B cell (primary cell): ENCODE measurements around the gene TOMM22. TPM values are rescaled to one million over a fixed set of nuclear protein-coding genes. Genes with fewer than 3 reads are reported as not detected.

ENCODE experiments used
- ATAC-seq: fragments of 200-7000 bp; cut with Tn5 transposase; one replicate; pipeline ENCODE4 v1.10.0; 2021; ENCODE audit warnings: low read depth, mild to moderate bottlenecking, moderate number of reproducible peaks, moderate library complexity
- CTCF ChIA-PET: fragments of 350-600 bp; sonication (Branson Sonifier 250); formaldehyde crosslinking; loops from one replicate; lab custom pipeline; 2021; ENCODE audit warnings: antibody characterized with exemption, inconsistent platforms; lab: Charles Lee
- POLR2A ChIA-PET: fragments of 350-600 bp; sonication (Branson Sonifier 250); formaldehyde crosslinking; loops from one replicate; lab custom pipeline; 2021; ENCODE audit warnings: antibody characterized with exemption; lab: Charles Lee
- DNase-seq: peaks from one replicate; pipeline ENCODE4 v3.0.0; 2013
- H2AFZ ChIP-seq: 2 replicates; pipeline ENCODE4 v1.6.1; 2012; ENCODE audit warnings: mild to moderate bottlenecking, low read depth, low read length; ENCODE audit not compliant: insufficient read depth, poor library complexity, severe bottlenecking
- H3K27ac ChIP-seq, 2 donors: 1 replicate in 1 of 2; 2 replicates in 1 of 2; pipeline ENCODE4 v1.5.1; 2012 to 2013; ENCODE audit warnings: low read length in 2 of 2, mild to moderate bottlenecking in 2 of 2, moderate library complexity in 1 of 2
- H3K27me3 ChIP-seq, 4 experiments: fragments of 200-600 bp in 1 of 4; sonication (generic) in 1 of 4; replicated peaks in 1 of 4; 1 replicate in 2 of 4; 2 replicates in 2 of 4; pipeline versions ENCODE4 v1.6.1 to v1.7.0; 2013 to 2016; ENCODE audit warnings: low read length in 3 of 4, mild to moderate bottlenecking in 2 of 4, mixed read lengths in 1 of 4, moderate library complexity in 1 of 4; ENCODE audit not compliant: insufficient read depth in 4 of 4, control insufficient read depth in 3 of 4; ENCODE audit errors: control extremely low read depth in 1 of 4
- H3K36me3 ChIP-seq, 2 experiments: replicated peaks in 1 of 2; 1 replicate in 1 of 2; 2 replicates in 1 of 2; pipeline versions ENCODE4 v1.6.1 to v1.7.1; 2013; ENCODE audit warnings: low read length in 1 of 2; ENCODE audit not compliant: insufficient read depth in 2 of 2, control insufficient read depth in 1 of 2; ENCODE audit errors: control extremely low read depth in 1 of 2, extremely low read depth in 1 of 2
- H3K4me1 ChIP-seq, 2 donors: fragments of 200-600 bp in 1 of 2; sonication (generic) in 1 of 2; 1 replicate in 1 of 2; 2 replicates in 1 of 2; pipeline versions ENCODE4 v1.5.1 to v1.6.1; 2013 to 2017; ENCODE audit warnings: low read length in 2 of 2; ENCODE audit not compliant: control insufficient read depth in 2 of 2, insufficient read depth in 2 of 2
- H3K4me2 ChIP-seq: replicated peaks from 2 replicates; pipeline ENCODE3; 2012; ENCODE audit warnings: mild to moderate bottlenecking, low read depth, low read length; ENCODE audit not compliant: poor library complexity, severe bottlenecking
- H3K4me3 ChIP-seq, 5 experiments: fragments of 200-600 bp in 1 of 5; sonication (generic) in 1 of 5; 1 replicate in 3 of 5; 2 replicates in 2 of 5; pipeline versions ENCODE4 v1.5.1 to v1.7.0; 2011 to 2016; ENCODE audit warnings: low read length in 4 of 5, mild to moderate bottlenecking in 4 of 5, low read depth in 2 of 5, control low read depth in 1 of 5, moderate library complexity in 1 of 5; ENCODE audit not compliant: insufficient read depth in 1 of 5; ENCODE audit errors: control extremely low read depth in 1 of 5, extremely low read depth in 1 of 5
- H3K79me2 ChIP-seq: fragments of 200-600 bp; sonication (generic); one replicate; pipeline ENCODE4 v1.6.0; 2016; ENCODE audit warnings: low read length; ENCODE audit not compliant: control insufficient read depth, insufficient read depth
- H3K9ac ChIP-seq: fragments of 200-600 bp; sonication (generic); 2 replicates; pipeline ENCODE4 v1.6.1; 2017; ENCODE audit warnings: mild to moderate bottlenecking, low read length, moderate library complexity
- H3K9me3 ChIP-seq, 3 donors: one replicate each; pipeline versions ENCODE4 v1.6.1 to v1.7.1; 2013; ENCODE audit warnings: low read length in 2 of 3; ENCODE audit not compliant: control insufficient read depth in 2 of 3, insufficient read depth in 1 of 3; ENCODE audit errors: control extremely low read depth in 1 of 3
- H4K20me1 ChIP-seq: 2 replicates; pipeline ENCODE4 v1.6.0; 2012; ENCODE audit warnings: mild to moderate bottlenecking, low read length; ENCODE audit not compliant: insufficient read depth, control insufficient read depth, poor library complexity, severe bottlenecking
- H3K27ac Mint-ChIP-seq: one replicate; pipeline ENCODE4 v1.8.0; 2021; ENCODE audit warnings: mixed read lengths
- H3K27me3 Mint-ChIP-seq: one replicate; pipeline ENCODE4 v1.8.0; 2021; ENCODE audit warnings: mixed read lengths
- H3K4me1 Mint-ChIP-seq: one replicate; pipeline ENCODE4 v1.8.0; 2021; ENCODE audit warnings: mixed read lengths
- H3K4me3 Mint-ChIP-seq: one replicate; pipeline ENCODE4 v1.8.0; 2021; ENCODE audit warnings: mixed read lengths
- H3K9me3 Mint-ChIP-seq: one replicate; pipeline ENCODE4 v1.8.0; 2022; ENCODE audit warnings: mixed read lengths; ENCODE audit not compliant: insufficient read depth
- EZH2 ChIP-seq: IDR thresholded peaks from 2 replicates; pipeline ENCODE4 v1.6.1; 2012; ENCODE audit warnings: borderline replicate concordance, low read depth, mild to moderate bottlenecking, moderate library complexity, low read length; ENCODE audit not compliant: insufficient read depth, poor library complexity, severe bottlenecking
- WGBS: methylation state at CpG from one replicate; pipeline ENCODE4 v1.1.5; 2013; ENCODE audit warnings: missing lambda C conversion rate; ENCODE audit not compliant: insufficient coverage; 5-methylcytosine and 5-hydroxymethylcytosine counted together
- intact Hi-C: fragments of 100-400 bp; cut with micrococcal nuclease; formaldehyde crosslinking; loops from one replicate; pipeline ENCODE4 v1.10.0; 2022
- polyA plus RNA-seq: library from polyadenylated mRNA; depleted of rRNA; stranded (reverse); fragments of >200 nt; gene quantifications from 2 replicates; pipeline ENCODE4 v1.2.3, GENCODE V29; 2012
- total RNA-seq, 2 donors: library from RNA; stranded (reverse); fragments of 120-200 nt in 1 of 2; gene quantifications; 1 replicate in 1 of 2; 2 replicates in 1 of 2; pipeline versions ENCODE4 v1.2.3 to v1.2.4, GENCODE V29; 2013 to 2022
- TF ChIP-seq, protein P1 (sequence below): fragments of 200-600 bp; IDR thresholded peaks from one replicate; pipeline ENCODE4 v1.8.0; 2022; ENCODE audit warnings: antibody characterized with exemption, mild to moderate bottlenecking

The TOMM22 gene
- total and polyA plus RNA-seq, 2 donors (not counting 1 experiment from before 2014, with no cell fraction given) = 21.5 to 47.6 TPM

DNA sequence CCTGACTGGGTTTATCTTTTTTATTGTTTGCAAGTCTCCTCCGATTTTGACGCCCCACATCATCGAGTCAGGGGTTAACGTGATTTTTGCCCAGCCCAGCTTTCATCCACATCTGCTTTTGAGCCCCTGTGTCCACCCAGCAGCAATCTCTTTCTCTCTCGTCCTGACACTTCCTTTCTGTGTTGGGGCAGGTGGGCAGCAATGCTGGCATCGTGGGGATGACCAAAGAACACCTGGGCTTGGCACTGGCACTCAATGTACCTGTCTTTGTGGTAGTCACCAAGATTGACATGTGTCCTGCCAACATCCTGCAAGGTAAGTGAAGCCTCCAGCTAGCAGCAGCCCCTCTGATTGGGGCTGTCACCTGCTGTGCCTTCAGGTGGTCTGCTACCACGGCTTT lies 39.8 kb downstream of the TOMM22 start:
- H3K79me2 ChIP-seq = peaks cover 32% of the 10 kb centered on the region
- no peak overlapping the region for H3K4me3 Mint-ChIP-seq
- CTCF ChIA-PET = interaction anchor here (0.7 to 1.7 kb wide), 4 partner anchors 11 to 45 kb away, joined by 3 to 5 read pairs (median 4); no protein-coding TSS in a partner anchor

DNA sequence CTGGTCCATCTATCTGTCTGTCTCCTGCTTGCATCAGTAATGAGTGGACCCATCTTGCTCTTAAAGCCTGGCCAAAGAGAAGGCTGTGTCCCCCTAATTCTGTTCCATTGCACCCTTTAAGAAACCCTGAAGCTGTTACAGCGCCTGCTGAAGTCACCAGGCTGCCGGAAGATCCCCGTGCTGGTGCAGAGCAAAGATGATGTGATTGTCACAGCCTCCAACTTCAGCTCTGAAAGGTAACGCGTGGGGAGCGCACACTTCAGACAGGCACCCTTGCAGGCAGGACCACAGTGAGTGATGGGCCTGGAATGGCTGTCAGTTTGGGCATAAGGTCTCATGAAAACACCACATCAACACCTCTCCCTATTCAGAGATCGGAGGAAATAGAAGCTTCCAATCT lies 42.4 kb downstream of the TOMM22 start:
- TF ChIP-seq EZH2 = no peak
- Histone ChIP-seq H3K27me3 (no peaks in the 10 kb centered on the region), H3K9me3 (no peaks in the 10 kb centered on the region), H3K4me3 (no peak overlapping the region), H3K36me3 (peaks cover 5 to 86% of the 10 kb centered on the region in 2 experiments), H4K20me1 (peaks cover 53% of the 10 kb centered on the region), H3K4me2 (no peak overlapping the region), H3K9ac (no peak overlapping the region), H3K27ac (no peak overlapping the region), H3K79me2 (peaks cover 38% of the 10 kb centered on the region), H3K4me1 (no peaks in the 10 kb centered on the region), H2AFZ (no peak overlapping the region)
- ATAC-seq = no peak
- H3K4me3 Mint-ChIP-seq = no peak overlapping the region
- DNase-seq = no peak
- H3K27ac Mint-ChIP-seq = no peak overlapping the region
- H3K27me3 Mint-ChIP-seq = no peaks in the 10 kb centered on the region
- H3K4me1 Mint-ChIP-seq = peaks cover 2% of the 10 kb centered on the region
- 100% methylated on average over 7 of the region's 7 CpGs for WGBS
- CTCF ChIA-PET = interaction anchor here (0.6 to 2.0 kb wide), 11 partner anchors 9 to 279 kb away, joined by 3 to 10 read pairs (median 5); partner anchors contain the start of genes GTPBP1 and NPTXR
- no peaks in the 10 kb centered on the region for H3K9me3 Mint-ChIP-seq
- POLR2A ChIA-PET = no interaction called here
- intact Hi-C loops = no loop called here

More for the DNA sequence above, 39.8 kb downstream of the TOMM22 start:
- DNase-seq (no peak), ATAC-seq (no peak)
- no peaks in the 10 kb centered on the region for H3K27me3 ChIP-seq
- Mint-ChIP-seq H3K27me3 (no peaks in the 10 kb centered on the region), H3K27ac (no peak overlapping the region), H3K9me3 (no peaks in the 10 kb centered on the region), H3K4me1 (peaks cover 2% of the 10 kb centered on the region)
- WGBS = 100% methylated on average over 6 of the region's 7 CpGs
- no peak overlapping the region for H3K27ac ChIP-seq
- POLR2A ChIA-PET = no interaction called here
- intact Hi-C loops = no loop called here
- no peaks in the 10 kb centered on the region for H3K4me1 ChIP-seq
- peaks cover 39% of the 10 kb centered on the region for H4K20me1 ChIP-seq
- H2AFZ ChIP-seq = no peak overlapping the region
- peaks cover 5 to 83% of the 10 kb centered on the region in 2 experiments for H3K36me3 ChIP-seq
- no peak overlapping the region for H3K4me2 ChIP-seq
- H3K9me3 ChIP-seq = no peaks in the 10 kb centered on the region
- TF ChIP-seq EZH2 = no peak
- TF ChIP-seq, protein P1, sequence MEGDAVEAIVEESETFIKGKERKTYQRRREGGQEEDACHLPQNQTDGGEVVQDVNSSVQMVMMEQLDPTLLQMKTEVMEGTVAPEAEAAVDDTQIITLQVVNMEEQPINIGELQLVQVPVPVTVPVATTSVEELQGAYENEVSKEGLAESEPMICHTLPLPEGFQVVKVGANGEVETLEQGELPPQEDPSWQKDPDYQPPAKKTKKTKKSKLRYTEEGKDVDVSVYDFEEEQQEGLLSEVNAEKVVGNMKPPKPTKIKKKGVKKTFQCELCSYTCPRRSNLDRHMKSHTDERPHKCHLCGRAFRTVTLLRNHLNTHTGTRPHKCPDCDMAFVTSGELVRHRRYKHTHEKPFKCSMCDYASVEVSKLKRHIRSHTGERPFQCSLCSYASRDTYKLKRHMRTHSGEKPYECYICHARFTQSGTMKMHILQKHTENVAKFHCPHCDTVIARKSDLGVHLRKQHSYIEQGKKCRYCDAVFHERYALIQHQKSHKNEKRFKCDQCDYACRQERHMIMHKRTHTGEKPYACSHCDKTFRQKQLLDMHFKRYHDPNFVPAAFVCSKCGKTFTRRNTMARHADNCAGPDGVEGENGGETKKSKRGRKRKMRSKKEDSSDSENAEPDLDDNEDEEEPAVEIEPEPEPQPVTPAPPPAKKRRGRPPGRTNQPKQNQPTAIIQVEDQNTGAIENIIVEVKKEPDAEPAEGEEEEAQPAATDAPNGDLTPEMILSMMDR = no peak
- H3K9ac ChIP-seq = no peak overlapping the region
- H3K4me3 ChIP-seq = no peak overlapping the region
